ENCODE measurements around the gene PLEKHM3.

DNA sequence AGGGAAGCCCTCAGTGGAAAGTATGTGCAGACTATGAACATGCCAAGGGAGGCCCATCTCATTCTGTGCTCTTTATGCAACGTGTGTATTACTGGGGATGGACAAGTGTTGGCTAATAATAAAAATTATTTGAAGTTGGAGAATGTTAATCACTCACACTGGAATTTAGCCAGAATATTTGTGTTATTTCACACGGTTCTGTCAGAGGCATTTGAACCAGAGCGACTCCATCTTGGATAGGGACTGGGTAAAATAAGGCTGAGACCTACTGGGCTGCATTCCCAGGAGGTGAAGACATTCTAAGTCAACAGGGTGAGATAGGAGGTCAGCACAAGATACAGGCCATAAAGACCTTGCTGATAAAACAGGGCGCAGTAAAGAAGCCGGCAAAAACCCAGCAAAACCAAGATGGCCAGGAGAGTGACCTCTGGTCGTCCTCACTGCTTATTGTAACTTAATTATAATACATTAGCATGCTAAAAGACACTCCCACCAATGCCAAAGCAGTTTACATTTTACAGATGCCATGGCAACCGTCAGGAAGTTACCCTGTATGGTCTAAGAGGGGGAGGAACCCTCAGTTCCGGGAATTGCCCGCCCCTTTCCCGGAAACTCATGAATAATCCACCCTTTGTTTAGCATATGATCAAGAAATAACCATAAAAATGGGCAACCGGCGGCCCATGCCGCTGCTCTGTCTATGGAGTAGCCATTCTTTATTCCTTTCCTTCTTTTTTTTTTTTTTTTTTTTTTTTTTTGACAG is 253.1 kb downstream of the PLEKHM3 start:
- no peak for TF ChIP-seq EZH2 (IDR thresholded peaks at IDR 0.05; ENCODE audit: low read length)
- TF ChIP-seq, protein P1, sequence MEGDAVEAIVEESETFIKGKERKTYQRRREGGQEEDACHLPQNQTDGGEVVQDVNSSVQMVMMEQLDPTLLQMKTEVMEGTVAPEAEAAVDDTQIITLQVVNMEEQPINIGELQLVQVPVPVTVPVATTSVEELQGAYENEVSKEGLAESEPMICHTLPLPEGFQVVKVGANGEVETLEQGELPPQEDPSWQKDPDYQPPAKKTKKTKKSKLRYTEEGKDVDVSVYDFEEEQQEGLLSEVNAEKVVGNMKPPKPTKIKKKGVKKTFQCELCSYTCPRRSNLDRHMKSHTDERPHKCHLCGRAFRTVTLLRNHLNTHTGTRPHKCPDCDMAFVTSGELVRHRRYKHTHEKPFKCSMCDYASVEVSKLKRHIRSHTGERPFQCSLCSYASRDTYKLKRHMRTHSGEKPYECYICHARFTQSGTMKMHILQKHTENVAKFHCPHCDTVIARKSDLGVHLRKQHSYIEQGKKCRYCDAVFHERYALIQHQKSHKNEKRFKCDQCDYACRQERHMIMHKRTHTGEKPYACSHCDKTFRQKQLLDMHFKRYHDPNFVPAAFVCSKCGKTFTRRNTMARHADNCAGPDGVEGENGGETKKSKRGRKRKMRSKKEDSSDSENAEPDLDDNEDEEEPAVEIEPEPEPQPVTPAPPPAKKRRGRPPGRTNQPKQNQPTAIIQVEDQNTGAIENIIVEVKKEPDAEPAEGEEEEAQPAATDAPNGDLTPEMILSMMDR (optimal IDR thresholded peaks at IDR 0.05 in 1 of 3, IDR thresholded peaks at IDR 0.05 in 1 of 3, conservative IDR thresholded peaks at IDR 0.05 in 1 of 3; ENCODE audit: extremely low read depth in 1 of 3, insufficient read depth in 2 of 3, low read length in 3 of 3), result no peak

All from keratinocyte (primary cell).